ENCODE measurements around the gene TUBD1.

DNA sequence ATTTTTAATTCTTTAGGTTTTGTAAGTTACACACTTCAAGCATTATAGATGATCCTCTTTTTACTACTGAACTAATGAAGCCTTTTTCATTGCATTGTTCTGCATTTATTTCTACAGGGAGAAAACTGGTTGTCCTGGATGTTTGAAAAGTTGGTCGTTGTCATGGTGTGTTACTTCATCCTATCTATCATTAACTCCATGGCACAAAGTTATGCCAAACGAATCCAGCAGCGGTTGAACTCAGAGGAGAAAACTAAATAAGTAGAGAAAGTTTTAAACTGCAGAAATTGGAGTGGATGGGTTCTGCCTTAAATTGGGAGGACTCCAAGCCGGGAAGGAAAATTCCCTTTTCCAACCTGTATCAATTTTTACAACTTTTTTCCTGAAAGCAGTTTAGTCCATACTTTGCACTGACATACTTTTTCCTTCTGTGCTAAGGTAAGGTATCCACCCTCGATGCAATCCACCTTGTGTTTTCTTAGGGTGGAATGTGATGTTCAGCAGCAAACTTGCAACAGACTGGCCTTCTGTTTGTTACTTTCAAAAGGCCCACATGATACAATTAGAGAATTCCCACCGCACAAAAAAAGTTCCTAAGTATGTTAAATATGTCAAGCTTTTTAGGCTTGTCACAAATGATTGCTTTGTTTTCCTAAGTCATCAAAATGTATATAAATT, 53.0 kb downstream of the TUBD1 start:
- TF ChIP-seq, protein P1, sequence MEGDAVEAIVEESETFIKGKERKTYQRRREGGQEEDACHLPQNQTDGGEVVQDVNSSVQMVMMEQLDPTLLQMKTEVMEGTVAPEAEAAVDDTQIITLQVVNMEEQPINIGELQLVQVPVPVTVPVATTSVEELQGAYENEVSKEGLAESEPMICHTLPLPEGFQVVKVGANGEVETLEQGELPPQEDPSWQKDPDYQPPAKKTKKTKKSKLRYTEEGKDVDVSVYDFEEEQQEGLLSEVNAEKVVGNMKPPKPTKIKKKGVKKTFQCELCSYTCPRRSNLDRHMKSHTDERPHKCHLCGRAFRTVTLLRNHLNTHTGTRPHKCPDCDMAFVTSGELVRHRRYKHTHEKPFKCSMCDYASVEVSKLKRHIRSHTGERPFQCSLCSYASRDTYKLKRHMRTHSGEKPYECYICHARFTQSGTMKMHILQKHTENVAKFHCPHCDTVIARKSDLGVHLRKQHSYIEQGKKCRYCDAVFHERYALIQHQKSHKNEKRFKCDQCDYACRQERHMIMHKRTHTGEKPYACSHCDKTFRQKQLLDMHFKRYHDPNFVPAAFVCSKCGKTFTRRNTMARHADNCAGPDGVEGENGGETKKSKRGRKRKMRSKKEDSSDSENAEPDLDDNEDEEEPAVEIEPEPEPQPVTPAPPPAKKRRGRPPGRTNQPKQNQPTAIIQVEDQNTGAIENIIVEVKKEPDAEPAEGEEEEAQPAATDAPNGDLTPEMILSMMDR (IDR thresholded peaks at IDR 0.05): no peak
- no peak for TF ChIP-seq EZH2 (IDR thresholded peaks at IDR 0.05; ENCODE audit: borderline replicate concordance, insufficient read depth, low read depth, low read length, poor library complexity, severe bottlenecking)
